Astrocyte of the hippocampus (primary cell): ENCODE results near the gene LAMTOR2.
"Not testable (repeated sequence)": the region's sequence is repeated elsewhere in the genome, so short reads cannot be mapped to it uniquely, and the experiment has no call there.

Experiments
- DNase-seq: peaks from one replicate; pipeline ENCODE4 v3.0.0; 2011; ENCODE audit warnings: low read depth, low spot score

LAMTOR2 gene

GRCh38 chr1:156052862-156053767 is 1.5 kb upstream of the LAMTOR2 start:
- peak; percentile 78 for DNase-seq

- peak; percentile 95 for DNase-seq
Measured at GRCh38 chr1:156053768-156054499, 648 bp upstream of the LAMTOR2 start, which contains the start of gene UBQLN4. Gene UBQLN4 (minus strand): TSS chr1:156053798. CDS start chr1:156053701, 97 bp downstream.

DNA sequence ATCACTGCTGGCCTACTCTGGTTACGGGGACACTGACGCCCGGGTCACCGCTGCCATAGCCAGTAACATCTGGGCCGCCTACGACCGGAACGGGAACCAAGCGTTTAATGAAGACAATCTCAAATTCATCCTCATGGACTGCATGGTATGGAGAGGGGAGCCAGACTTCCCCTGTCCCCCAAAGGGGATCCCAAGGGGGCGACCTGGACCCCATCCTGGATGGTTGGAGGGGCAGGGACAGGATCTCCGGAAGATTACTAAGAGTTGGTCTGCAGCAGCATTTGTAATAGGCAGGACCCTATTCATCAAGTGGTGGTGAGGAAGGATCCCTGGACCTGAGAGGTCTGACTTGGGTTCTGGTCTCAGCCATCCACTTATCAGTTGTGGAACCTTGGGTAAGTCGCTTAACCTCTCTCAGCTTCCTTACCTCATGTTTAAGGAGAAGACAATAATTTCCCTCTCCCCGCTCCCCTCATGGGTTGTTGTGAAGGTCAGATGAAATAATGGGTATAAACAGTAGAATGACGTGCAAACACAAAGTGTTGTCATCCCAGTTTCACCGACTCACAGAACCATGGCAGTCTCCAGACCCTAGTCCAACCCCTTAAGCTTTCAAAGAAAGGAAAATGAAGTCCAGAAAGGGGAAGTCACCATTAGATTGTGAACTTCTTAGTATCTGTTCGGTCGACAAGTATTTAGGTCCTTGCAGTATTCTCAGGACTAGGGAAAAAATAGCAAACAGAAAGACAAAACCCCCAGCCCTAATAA is 883 bp downstream of the LAMTOR2 start:
- DNase-seq = no peak

DNA sequence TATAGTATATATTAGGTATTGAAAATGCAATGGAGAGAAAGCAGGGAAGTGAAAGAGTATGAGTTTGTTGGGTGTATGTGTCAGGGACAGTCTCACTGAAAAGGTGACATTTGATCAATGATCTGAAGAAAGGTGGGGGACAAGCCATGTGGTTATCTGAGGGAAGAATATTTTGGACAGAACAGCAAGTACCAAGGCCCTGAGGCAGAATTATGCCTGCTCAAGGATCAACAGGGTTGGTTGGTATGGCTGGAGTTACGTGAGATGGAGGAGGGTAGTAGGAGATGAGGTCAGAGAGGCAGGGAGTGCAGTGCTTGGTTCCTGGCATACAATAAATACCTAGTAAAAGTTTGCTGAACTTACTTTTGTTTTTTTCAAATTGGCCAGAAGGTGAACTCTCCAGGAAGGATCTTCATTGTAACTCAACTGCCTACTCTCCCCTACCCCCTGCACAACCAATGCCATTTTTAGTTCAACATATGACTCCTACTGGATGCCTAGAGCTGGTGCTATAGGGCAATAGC is 1.8 kb downstream of the LAMTOR2 start:
- no peak for DNase-seq

- no peak for DNase-seq
Measured at GRCh38 chr1:156060937-156061636, 6.5 kb downstream of the LAMTOR2 start, which contains the start of gene RAB25. Gene RAB25 (plus strand): TSS chr1:156061160. CDS start chr1:156061401, 241 bp downstream.

DNA sequence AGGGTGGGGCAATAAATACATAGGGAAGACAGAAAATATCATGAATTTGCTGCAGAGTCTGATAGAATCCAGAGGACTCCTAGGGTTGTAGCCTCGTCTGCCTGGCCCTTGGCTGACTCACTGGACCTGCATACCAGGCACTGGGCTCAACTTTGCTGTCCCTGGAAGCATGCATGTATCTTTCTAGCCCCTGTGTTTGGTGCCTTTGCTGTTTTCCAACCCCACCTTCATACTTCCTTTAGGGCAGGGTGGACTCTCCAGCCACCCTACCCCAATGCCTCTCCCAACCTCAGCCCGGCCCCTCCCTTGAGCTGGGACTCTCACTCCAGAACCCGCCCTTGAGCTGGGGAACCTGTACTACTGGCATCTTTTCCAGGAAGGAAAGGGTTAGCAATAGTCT is 7.6 kb downstream of the LAMTOR2 start:
- no peak for DNase-seq

DNA sequence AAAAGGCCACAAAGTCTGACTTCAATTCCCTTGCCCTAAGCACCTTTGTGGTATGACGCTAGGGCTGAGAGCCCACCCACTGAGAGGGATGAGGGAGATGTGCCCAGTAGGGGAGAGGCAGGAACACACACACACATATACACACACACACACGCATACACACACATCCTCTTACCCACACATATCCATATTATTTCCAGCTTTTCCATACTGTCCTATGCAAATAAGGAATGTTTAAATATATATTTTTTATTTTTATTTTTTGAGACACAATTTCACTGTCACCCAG is 9.4 kb downstream of the LAMTOR2 start:
- no peak for DNase-seq

- no peak for DNase-seq
Measured at GRCh38 chr1:156064615-156065014, 10.0 kb downstream of the LAMTOR2 start.

DNA sequence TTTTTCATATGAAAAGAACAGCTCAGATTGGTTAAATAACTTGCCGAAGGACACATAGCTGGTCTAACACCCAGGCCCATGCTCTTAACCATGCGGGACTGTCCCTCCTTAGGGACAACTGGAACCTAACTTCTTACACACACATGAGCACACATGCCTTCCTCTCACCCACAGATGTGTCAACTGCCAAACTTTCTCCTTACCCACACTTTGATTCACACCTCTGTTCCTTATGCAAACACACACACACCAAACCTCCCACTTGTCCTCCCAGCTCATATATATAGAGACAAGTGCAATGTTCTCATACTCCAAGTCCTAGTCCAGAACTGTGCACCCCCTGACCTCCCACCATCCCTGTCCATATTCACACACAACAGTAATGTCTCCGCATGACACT is 10.6 kb downstream of the LAMTOR2 start:
- DNase-seq = no peak

DNA sequence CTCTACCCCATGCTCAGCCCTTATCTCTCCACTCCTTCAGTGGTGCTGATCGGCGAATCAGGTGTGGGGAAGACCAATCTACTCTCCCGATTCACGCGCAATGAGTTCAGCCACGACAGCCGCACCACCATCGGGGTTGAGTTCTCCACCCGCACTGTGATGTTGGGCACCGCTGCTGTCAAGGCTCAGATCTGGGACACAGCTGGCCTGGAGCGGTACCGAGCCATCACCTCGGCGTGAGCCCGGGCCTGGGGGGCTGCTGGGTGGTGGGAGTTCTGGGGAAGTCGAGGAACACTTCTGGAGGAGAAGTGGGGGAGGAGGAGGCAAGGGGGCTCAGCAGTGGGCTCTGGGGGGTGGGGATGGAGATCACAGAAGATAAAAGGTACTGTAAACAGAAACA is 11.3 kb downstream of the LAMTOR2 start:
- DNase-seq = no peak

- no peak for DNase-seq
Measured at GRCh38 chr1:156067262-156067661, 12.7 kb downstream of the LAMTOR2 start.

DNA sequence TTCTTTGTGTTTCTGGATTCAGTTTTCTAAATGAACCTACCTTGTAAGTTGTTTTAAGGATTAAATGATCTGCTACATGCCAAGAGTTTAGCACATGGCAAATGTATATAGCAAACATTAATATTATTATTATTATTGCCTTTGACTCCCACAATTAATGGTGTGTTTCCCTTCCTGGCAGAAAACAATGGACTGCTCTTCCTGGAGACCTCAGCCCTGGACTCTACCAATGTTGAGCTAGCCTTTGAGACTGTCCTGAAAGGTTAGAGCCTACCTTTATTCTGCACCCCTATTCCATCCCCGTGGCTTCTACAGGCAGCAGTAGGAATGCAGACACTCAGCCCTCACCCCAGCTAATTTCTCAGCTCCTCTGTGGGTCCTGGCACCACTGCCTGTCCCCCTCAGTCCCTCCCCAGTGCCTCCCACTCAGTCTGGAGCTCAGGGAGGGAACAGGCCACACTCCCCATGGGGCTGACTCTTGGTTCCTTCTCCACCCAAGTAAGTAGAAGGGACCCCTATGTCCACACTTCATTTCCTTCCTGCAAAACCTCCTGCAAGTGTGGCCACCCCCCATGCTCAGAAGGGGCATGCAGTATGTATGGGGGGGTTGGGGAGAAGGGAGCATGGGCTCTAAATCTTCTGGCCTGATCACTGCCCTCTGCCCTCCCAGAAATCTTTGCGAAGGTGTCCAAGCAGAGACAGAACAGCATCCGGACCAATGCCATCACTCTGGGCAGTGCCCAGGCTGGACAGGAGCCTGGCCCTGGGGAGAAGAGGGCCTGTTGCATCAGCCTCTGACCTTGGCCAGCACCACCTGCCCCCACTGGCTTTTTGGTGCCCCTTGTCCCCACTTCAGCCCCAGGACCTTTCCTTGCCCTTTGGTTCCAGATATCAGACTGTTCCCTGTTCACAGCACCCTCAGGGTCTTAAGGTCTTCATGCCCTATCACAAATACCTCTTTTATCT is 15.2 kb downstream of the LAMTOR2 start:
- DNase-seq = no peak

GRCh38 chr1:156070548-156070947 is 16.0 kb downstream of the LAMTOR2 start:
- no peak for DNase-seq

GRCh38 chr1:156071332-156071816 is 16.8 kb downstream of the LAMTOR2 start:
- DNase-seq = not testable (repeated sequence)

DNA sequence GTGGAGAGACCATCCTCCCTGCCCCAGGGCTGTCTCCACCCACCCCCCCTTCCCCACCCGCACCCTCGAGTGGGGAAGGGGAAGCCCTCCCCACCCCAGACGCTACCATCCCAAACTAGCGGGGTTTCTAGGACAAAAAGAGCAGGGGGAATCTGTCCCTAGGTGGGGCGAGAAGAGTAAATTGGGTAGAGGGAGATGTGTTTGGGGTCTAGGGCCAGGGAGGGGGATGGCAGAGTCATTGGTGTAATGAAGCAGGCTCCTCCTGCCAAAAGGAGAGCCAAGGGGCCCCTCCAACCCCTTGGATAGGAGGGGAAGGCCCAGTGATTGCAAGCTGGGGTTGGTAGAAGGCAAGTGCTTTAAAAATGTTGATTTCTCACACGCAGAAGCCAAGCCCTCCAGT is 17.7 kb downstream of the LAMTOR2 start:
- no peak for DNase-seq

- DNase-seq = no peak
Measured at GRCh38 chr1:156073110-156073687, 18.6 kb downstream of the LAMTOR2 start.

DNA sequence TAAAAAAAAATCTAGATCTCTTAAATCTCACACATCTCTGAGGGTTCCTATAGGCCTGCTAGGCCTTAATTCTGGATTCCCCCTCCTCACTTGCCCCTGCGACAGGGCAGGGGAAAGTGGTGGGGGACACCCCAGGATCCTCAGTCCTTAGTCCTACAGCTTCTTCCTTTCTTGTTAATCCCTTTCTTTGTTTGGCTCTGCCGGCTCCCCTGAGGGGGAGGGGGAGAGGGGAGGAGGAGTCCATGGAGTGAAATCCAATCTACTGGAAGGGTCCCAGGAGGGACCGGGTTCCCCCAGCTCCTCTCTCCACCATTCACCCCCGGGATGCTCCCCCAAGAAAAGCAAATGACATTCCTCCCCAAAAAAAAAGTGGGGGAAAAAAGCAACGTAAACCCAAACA is 19.2 kb downstream of the LAMTOR2 start:
- DNase-seq = no peak

- DNase-seq = no peak
Measured at GRCh38 chr1:156074661-156075060, 20.1 kb downstream of the LAMTOR2 start.

DNA sequence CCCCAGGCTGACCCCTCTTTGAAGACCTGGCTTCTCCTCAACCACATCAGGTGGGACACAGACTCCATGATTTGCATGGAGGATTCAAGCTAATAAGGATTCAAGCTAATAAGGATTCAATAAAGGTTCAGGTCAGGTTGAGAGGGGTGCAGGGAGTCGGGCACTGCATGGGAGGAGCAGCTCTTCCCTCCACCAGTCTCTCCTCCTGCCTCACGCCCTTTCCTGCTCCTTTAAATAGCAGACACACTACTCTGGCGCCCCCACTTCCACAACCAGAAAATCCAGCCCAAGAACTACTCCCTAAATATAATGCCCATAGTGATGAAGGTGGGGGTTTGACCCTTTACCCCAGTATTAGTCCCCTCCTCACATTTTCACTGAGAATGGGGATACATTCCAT is 20.6 kb downstream of the LAMTOR2 start:
- DNase-seq = no peak
